VCaP (cell line): ENCODE results near the gene ITPR2.
"Not testable (repeated sequence)": the region's sequence is repeated elsewhere in the genome, so short reads cannot be mapped to it uniquely, and the experiment has no call there.

Experiments
- H3K27ac ChIP-seq: fragments of 450-650 bp; 2 replicates; pipeline ENCODE4 v1.5.1; 2017
- CTCF ChIP-seq: fragments of 450-650 bp; conservative IDR thresholded peaks from 2 replicates; pipeline ENCODE4 v1.5.1; 2017; ENCODE audit warnings: mild to moderate bottlenecking, moderate library complexity

The ITPR2 gene

DNA sequence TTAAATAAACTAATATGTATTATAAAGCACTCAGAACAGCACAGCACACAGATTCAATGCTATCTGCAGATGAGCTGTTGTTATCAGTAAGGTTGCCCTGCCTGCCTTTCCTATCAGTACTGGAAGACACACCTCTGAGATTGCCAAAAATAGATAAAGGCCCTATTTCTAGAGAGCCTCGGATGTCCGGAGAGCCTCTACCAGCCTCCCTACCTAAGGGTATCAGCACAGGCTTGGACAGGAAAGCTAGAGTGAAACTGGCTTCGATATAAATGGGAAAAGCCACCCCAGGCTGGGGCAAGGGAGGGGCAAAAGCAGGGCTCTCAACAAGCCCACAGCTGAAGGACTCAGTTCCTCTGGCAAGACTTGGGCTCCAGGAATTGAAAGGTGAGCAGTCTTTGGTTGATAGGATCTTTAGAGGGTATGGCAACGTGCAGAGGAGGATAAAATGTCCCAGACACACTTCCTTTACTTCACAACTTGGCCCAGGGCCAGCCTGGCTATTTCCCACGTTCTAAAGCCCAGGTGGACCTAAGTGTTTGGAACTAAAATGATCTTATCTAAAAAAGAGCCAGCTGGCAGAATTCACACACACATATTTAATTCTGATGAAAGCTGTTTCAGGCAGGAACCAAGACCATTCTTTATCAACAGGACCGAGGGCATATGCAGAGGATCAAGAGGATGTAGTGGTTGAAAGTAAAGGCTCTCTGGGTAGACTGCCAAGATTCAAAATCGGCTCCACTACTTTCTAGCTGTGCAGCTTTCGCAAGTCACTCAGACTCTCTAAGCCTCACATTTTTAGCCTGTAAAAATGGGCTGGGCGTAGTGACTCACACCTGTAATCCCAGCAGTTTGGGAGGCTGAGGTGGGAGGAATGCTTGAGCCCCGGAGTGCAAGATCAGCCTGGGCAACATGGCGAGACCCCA is 37.8 kb upstream of the ITPR2 start:
- peak overlapping the region; percentile 72 for H3K27ac ChIP-seq
- TF ChIP-seq CTCF: no peak

DNA sequence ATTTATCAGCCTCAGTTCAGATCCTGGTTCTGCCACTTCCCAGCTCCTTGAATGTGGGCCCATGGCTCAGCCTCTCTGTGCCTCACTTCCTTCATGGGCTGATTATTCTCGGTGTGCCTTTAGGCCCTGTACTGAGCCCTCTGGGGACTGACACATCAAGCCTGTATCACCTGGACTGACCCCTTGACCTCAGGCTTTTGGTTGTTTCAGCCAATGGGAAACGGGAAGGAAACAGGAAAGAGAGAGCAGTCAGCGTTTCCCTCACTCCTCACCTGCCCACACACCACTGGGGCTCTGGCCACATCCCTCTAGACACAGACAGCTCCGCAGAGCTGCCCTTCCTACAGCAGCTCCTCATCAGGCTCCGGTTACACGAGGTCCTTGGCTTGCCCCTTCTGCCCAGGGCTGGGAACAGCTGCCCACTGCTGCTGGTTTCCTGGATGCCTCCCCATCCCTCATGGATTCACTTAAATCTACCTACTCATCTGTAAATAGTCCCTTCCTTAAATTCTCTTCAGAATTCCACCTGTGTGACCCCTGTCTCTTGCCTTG is 37.0 kb upstream of the ITPR2 start:
- H3K27ac ChIP-seq: peak overlapping the region; percentile 72

GRCh38 chr12:26869104-26869494 is 36.1 kb upstream of the ITPR2 start:
- TF ChIP-seq CTCF: no peak

More for the DNA sequence above, 37.0 kb upstream of the ITPR2 start:
- no peak for TF ChIP-seq CTCF

DNA sequence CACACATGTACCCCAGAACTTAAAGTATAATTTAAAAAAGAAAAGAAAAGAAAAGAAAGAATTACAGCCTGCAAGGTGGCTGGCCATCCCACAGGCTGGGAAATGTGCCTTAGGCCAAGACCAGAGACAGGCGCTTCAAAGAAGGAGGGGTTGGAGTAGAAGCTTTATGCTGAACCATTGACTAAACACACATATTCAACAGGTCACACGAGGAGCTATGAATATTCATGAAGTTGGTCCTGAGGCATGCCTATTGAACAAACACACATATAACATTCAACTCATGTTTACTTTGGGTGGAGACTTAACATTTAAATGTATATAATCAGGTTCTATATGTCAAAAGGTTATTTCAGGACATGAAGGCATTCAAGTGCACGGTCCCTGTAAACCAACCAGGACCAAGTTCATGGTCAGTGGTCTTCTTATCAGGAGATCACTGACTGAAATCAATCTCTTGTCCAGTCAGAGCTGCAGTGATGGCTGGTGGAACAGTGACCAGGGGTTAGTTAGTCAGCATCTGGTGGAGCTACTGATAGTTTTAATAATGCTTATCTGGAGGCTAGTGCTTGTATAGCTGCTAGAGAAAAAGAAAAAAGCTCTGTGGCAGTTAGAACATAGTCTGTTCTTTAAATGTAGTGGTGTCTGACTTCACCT is 35.6 kb upstream of the ITPR2 start:
- H3K27ac ChIP-seq: no peak overlapping the region

More at GRCh38 chr12:26869104-26869494, 36.1 kb upstream of the ITPR2 start:
- H3K27ac ChIP-seq: no peak overlapping the region

DNA sequence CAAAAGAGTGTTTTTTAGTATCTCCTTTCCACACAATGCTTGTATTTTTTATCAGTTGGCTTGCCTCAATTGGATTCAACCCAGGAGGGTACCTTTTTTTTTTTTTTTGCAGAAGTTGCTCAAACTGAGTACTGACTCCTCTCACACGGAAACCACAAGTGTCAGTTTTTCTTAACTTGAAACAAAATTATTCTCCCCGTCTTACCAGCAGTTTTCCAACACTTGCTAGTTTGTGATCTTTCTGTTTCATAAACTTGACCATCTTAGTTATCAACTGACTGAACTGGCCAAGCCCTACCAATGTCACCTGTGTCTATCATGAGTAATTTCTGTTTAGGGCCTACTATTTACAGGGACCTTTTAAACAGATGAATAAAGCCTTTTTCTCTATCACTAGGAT is 34.1 kb upstream of the ITPR2 start:
- no peak for TF ChIP-seq CTCF
- H3K27ac ChIP-seq: no peak overlapping the region

More for the DNA sequence above, 35.6 kb upstream of the ITPR2 start:
- TF ChIP-seq CTCF: no peak

DNA sequence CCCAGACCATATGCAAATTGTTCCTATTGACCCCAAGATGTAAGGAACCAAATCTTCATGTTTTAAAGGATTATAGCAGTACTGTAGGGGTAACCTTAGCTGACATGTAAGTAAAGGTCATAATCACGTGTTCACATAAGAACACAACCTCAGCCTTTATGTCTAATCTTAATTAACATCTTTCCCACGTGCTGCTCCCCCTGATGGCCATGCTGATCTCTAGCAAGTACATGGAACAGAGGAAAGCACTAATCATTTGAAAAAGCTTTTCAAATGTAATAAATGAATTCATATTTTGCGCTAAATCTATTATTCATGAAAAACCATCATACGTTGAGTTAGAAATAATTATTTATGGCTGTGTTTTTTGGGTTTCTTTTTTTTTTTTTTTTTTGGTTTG is 30.5 kb upstream of the ITPR2 start:
- TF ChIP-seq CTCF: peak; percentile 57

DNA sequence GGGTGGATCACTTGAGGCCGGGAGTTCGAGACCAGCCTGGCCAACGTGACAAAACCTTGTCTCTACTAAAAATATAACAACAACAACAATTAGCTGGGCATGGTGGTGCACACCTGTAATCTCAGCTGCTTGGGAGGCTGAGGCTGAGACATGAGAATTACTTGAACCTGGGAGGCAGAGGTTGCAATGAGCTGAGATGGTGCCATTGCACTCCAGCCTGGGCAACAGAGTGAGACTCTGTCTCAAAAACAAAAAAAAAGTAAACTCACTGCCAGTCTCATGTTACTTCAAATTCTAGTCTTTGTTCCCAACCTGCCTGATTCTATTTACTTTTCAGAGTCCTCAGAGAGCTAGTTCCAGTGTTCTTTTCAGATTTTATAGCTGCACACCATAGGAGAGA is 29.8 kb upstream of the ITPR2 start:
- H3K27ac ChIP-seq: not testable (repeated sequence)

More for the DNA sequence above, 30.5 kb upstream of the ITPR2 start:
- H3K27ac ChIP-seq: no peak overlapping the region
